Trophoblast cell (in vitro differentiated cells and primary cell): ENCODE measurements around the gene NINJ2.
"Not testable (repeated sequence)": the region's sequence is repeated elsewhere in the genome, so short reads cannot be mapped to it uniquely, and the experiment has no call there.

Source experiments
- DNase-seq, 2 donors: peaks; one replicate each; pipeline ENCODE4 v3.0.0-alpha.2; 2016
- H2AFZ ChIP-seq: 2 replicates; pipeline ENCODE4 v1.6.1; 2013; ENCODE audit warnings: low read length, moderate library complexity, mild to moderate bottlenecking; ENCODE audit not compliant: insufficient read depth, poor library complexity
- H2AK5ac ChIP-seq: 2 replicates; pipeline ENCODE4 v1.6.1; 2013; ENCODE audit warnings: mild to moderate bottlenecking, low read length
- H2BK120ac ChIP-seq: 2 replicates; pipeline ENCODE4 v1.6.1; 2013; ENCODE audit warnings: low read length, mild to moderate bottlenecking, moderate library complexity; ENCODE audit not compliant: insufficient read depth, poor library complexity
- H2BK12ac ChIP-seq: 2 replicates; pipeline ENCODE4 v1.6.1; 2013; ENCODE audit warnings: mild to moderate bottlenecking, low read length, moderate library complexity
- H2BK5ac ChIP-seq: 2 replicates; pipeline ENCODE4 v1.6.1; 2013; ENCODE audit warnings: low read length, low read depth, moderate library complexity, mild to moderate bottlenecking; ENCODE audit not compliant: poor library complexity
- H3K14ac ChIP-seq: 2 replicates; pipeline ENCODE4 v1.6.1; 2013; ENCODE audit warnings: mild to moderate bottlenecking, low read length
- H3K18ac ChIP-seq: 2 replicates; pipeline ENCODE4 v1.6.1; 2013; ENCODE audit warnings: mild to moderate bottlenecking, low read length
- H3K23ac ChIP-seq: 2 replicates; pipeline ENCODE4 v1.6.1; 2013; ENCODE audit warnings: low read length
- H3K27ac ChIP-seq: 2 replicates; pipeline ENCODE4 v1.5.1; 2013; ENCODE audit warnings: low read depth, mild to moderate bottlenecking, inconsistent platforms, low read length, moderate library complexity
- H3K27me3 ChIP-seq: 2 replicates; pipeline ENCODE4 v1.6.1; 2013; ENCODE audit warnings: inconsistent platforms, mild to moderate bottlenecking, low read length, moderate library complexity; ENCODE audit not compliant: insufficient read depth
- H3K36me3 ChIP-seq, 2 experiments: 1 replicate in 1 of 2; 2 replicates in 1 of 2; pipeline ENCODE4 v1.6.1; 2013; ENCODE audit warnings: low read length in 2 of 2, mild to moderate bottlenecking in 2 of 2, moderate library complexity in 1 of 2; ENCODE audit not compliant: insufficient read depth in 2 of 2, control insufficient read depth in 1 of 2
- H3K4ac ChIP-seq: 2 replicates; pipeline ENCODE4 v1.6.1; 2013; ENCODE audit warnings: low read depth, mild to moderate bottlenecking, low read length, moderate library complexity
- H3K4me1 ChIP-seq, 2 experiments: 1 replicate in 1 of 2; 2 replicates in 1 of 2; pipeline ENCODE4 v1.6.1; 2013; ENCODE audit warnings: low read length in 2 of 2, mild to moderate bottlenecking in 2 of 2, moderate library complexity in 1 of 2; ENCODE audit not compliant: insufficient read depth in 2 of 2, control insufficient read depth in 1 of 2
- H3K4me2 ChIP-seq: 2 replicates; pipeline ENCODE4 v1.6.1; 2013; ENCODE audit warnings: inconsistent platforms, mild to moderate bottlenecking, low read length, moderate library complexity
- H3K4me3 ChIP-seq: 2 replicates; pipeline ENCODE4 v1.5.1; 2013; ENCODE audit warnings: mild to moderate bottlenecking, low read depth, low read length, inconsistent platforms
- H3K79me1 ChIP-seq: one replicate; pipeline ENCODE4 v1.6.1; 2013; ENCODE audit warnings: low read length
- H3K79me2 ChIP-seq: 2 replicates; pipeline ENCODE4 v1.6.1; 2013; ENCODE audit warnings: low read length, mild to moderate bottlenecking; ENCODE audit not compliant: control insufficient read depth, insufficient read depth, poor library complexity
- H3K9ac ChIP-seq: 2 replicates; pipeline ENCODE4 v1.6.1; 2013; ENCODE audit warnings: mild to moderate bottlenecking, low read length
- H3K9me3 ChIP-seq: 2 replicates; pipeline ENCODE4 v1.6.1; 2013; ENCODE audit warnings: low read depth, mild to moderate bottlenecking, control low read depth, inconsistent platforms, low read length; ENCODE audit not compliant: insufficient read depth
- H4K12ac ChIP-seq: 2 replicates; pipeline ENCODE4 v1.6.1; 2013; ENCODE audit warnings: low read depth, mild to moderate bottlenecking, low read length, moderate library complexity
- H4K8ac ChIP-seq: 2 replicates; pipeline ENCODE4 v1.6.1; 2013; ENCODE audit warnings: low read depth, mild to moderate bottlenecking, low read length, moderate library complexity
- H4K91ac ChIP-seq: one replicate; pipeline ENCODE4 v1.6.1; 2013; ENCODE audit warnings: low read depth, mild to moderate bottlenecking, low read length, moderate library complexity
- WGBS: extraction: QIAGEN DNeasy Blood & Tissue Kit; methylation state at CpG from one replicate; pipeline ENCODE4 v1.1.7; 2013; ENCODE audit warnings: missing lambda C conversion rate; ENCODE audit not compliant: insufficient read length, insufficient coverage; ENCODE audit errors: extremely low coverage; 5-methylcytosine and 5-hydroxymethylcytosine counted together

Gene NINJ2

GRCh38 chr12:642633-643474, 20.4 kb downstream of the NINJ2 start:
- peak overlapping the region; percentile 75 for H3K9ac ChIP-seq
- peaks cover 5% of the 10 kb centered on the region for H3K79me2 ChIP-seq
- H3K14ac ChIP-seq = peak overlapping the region; percentile 94
- H2AFZ ChIP-seq = peak overlapping the region; percentile 95
- H3K36me3 ChIP-seq = no peaks in the 10 kb centered on the region
- H2BK5ac ChIP-seq = peak overlapping the region; percentile 94
- H3K27ac ChIP-seq = peak overlapping the region; percentile 98
- peak overlapping the region; percentile 72 for H3K4me2 ChIP-seq
- peaks cover 27% of the 10 kb centered on the region for H3K79me1 ChIP-seq
- peak overlapping the region; percentile 92 for H3K4ac ChIP-seq
- DNase-seq = peak; percentile 88 to 91
- H2BK12ac ChIP-seq = peak overlapping the region; percentile 91
- H4K91ac ChIP-seq = peak overlapping the region; percentile 99
- peak overlapping the region; percentile 60 for H3K4me3 ChIP-seq
- WGBS = no CpG with 5 or more reads among the region's 95 CpGs
- H3K18ac ChIP-seq = peak overlapping the region; percentile 89
- peak overlapping the region; percentile 98 for H2BK120ac ChIP-seq
- peak overlapping the region; percentile 74 for H3K23ac ChIP-seq
- H3K9me3 ChIP-seq = peaks cover 3% of the 10 kb centered on the region
- peak overlapping the region; percentile 91 for H4K12ac ChIP-seq
- peaks cover 12 to 27% of the 10 kb centered on the region in 2 experiments for H3K4me1 ChIP-seq
- H2AK5ac ChIP-seq = peak overlapping the region; percentile 90
- peak overlapping the region; percentile 99 for H4K8ac ChIP-seq
- H3K27me3 ChIP-seq = no peaks in the 10 kb centered on the region

DNA sequence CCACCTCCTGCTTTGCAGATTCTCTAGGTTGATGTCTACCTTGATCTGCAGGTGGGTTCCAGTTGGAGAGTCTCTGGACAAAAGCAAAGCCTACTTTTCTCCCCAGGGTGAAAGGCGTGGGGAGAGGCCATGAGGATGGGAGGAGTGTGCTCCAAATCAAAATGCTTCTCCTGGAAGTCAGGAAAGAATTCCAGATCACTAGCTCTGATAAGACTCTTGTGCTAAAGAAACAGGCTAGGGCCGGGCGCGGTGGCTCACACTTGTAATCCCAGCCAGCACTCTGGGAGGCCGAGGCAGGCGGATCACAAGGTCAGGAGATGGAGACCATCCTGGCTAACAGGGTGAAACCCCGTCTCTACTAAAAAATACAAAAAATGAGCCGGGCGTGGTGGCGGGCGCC, 21.9 kb downstream of the NINJ2 start:
- H3K4me3 ChIP-seq, H3K36me3 ChIP-seq, H3K4ac ChIP-seq, H2BK5ac ChIP-seq, H4K12ac ChIP-seq, H3K27me3 ChIP-seq, H3K9ac ChIP-seq, H3K4me2 ChIP-seq, H4K8ac ChIP-seq, H3K9me3 ChIP-seq, H3K18ac ChIP-seq, H3K27ac ChIP-seq, H3K14ac ChIP-seq, H3K23ac ChIP-seq, H3K79me2 ChIP-seq, H2AFZ ChIP-seq: not testable (repeated sequence)
- DNase-seq = peak in 1 of 2 donors; percentile 49
- H3K79me1 ChIP-seq = peaks cover 27% of the 10 kb centered on the region
- H3K4me1 ChIP-seq = peaks cover 12 to 28% of the 10 kb centered on the region in 2 experiments
- peak overlapping the region; percentile 63 for H2BK12ac ChIP-seq
- no CpG with 5 or more reads among the region's 11 CpGs for WGBS
- H2AK5ac ChIP-seq = peak overlapping the region; percentile 32
- peak overlapping the region; percentile 38 for H2BK120ac ChIP-seq
- H4K91ac ChIP-seq = peak overlapping the region; percentile 45

- Histone ChIP-seq H3K79me1 (peaks cover 22% of the 10 kb centered on the region), H3K9ac (no peak overlapping the region), H2BK5ac (no peak overlapping the region), H3K36me3 (no peaks in the 10 kb centered on the region), H3K14ac (no peak overlapping the region), H4K8ac (no peak overlapping the region), H3K4me1 (peaks cover 12 to 23% of the 10 kb centered on the region in 2 experiments), H3K4me3 (no peak overlapping the region), H3K23ac (no peak overlapping the region), H3K79me2 (peaks cover 5% of the 10 kb centered on the region), H3K4me2 (no peak overlapping the region), H2AFZ (no peak overlapping the region), H3K9me3 (peaks cover 3% of the 10 kb centered on the region), H2AK5ac (no peak overlapping the region), H4K12ac (no peak overlapping the region), H3K27ac (no peak overlapping the region), H4K91ac (no peak overlapping the region), H3K4ac (no peak overlapping the region), H2BK120ac (no peak overlapping the region), H3K27me3 (no peaks in the 10 kb centered on the region), H2BK12ac (peak overlapping the region; percentile 44), H3K18ac (no peak overlapping the region)
- DNase-seq = no peak
- no CpG with 5 or more reads among the region's 3 CpGs for WGBS
These were observed 22.5 kb downstream of the NINJ2 start for GRCh38 chr12:640773-641172.

DNA sequence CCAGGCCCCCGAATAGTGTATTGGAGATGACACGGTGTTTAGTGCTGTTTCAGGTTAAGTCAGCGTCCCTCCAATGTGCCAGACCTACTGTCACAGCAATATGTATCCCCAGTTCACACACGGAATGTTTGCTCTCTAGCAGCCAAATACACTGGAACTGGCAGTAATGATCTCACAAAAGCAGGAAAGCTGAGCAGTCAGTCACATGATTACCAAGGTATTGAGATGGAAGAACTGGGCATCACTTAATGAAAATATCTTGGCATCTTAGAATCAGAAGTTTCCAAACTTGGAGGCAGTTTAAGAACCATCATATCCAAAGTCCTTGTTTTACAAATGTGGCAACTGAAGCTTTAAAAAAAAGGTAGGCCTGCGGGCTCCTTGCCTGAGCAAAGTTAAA, 23.3 kb downstream of the NINJ2 start:
- Histone ChIP-seq H2BK12ac (peak overlapping the region; percentile 1), H3K9me3 (peaks cover 3% of the 10 kb centered on the region), H4K8ac (no peak overlapping the region), H2BK120ac (no peak overlapping the region), H3K23ac (no peak overlapping the region), H3K36me3 (no peaks in the 10 kb centered on the region), H2BK5ac (no peak overlapping the region), H4K12ac (no peak overlapping the region), H3K9ac (no peak overlapping the region), H3K18ac (no peak overlapping the region), H3K4ac (no peak overlapping the region), H3K14ac (no peak overlapping the region), H3K4me1 (peaks cover 9 to 17% of the 10 kb centered on the region in 2 experiments), H3K27ac (no peak overlapping the region), H3K27me3 (no peaks in the 10 kb centered on the region), H4K91ac (no peak overlapping the region), H2AFZ (no peak overlapping the region), H3K4me2 (no peak overlapping the region), H3K79me2 (peaks cover 5% of the 10 kb centered on the region), H3K4me3 (no peak overlapping the region), H2AK5ac (no peak overlapping the region), H3K79me1 (peaks cover 21% of the 10 kb centered on the region)
- DNase-seq = no peak
- no CpG with 5 or more reads among the region's 5 CpGs for WGBS
